ENCODE data around the gene TMX4. TPM values are rescaled to one million over a fixed set of nuclear protein-coding genes. Genes with fewer than 3 reads are reported as not detected.
A peak's percentile ranks its signal among the peaks of the same experiment; 100 is the strongest.

TMX4 gene
- total RNA-seq, 2 donors from 2014 or later: 17.9 to 25.4 TPM

DNA sequence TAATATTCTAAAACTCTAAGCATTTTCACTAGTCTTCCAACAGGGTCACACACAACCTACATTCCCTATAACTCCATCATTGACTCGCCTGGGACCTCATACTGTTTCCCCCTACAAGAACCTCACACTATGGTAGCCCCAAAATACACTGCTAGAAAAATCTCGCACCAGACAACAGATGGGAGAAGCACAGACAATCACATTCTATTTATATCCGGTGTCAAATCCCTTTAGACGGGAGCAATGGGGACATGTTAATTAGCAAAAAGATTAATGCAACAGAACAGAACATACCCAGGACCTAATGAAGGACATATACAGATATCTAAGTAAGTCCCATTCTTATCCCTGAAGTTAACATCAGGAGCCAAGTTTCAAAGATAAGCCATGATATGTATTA lies 33.6 kb downstream of the TMX4 start:
- H3K36me3 ChIP-seq (replicated peaks in 1 of 2; ENCODE audit: insufficient read depth in 1 of 2, low read depth in 2 of 2): peaks cover 0 to 8% of the 10 kb centered on the region in 2 donors
- no peak overlapping the region for H3K4me3 ChIP-seq
- no peak for ATAC-seq
- H3K27ac ChIP-seq: no peak overlapping the region
- peaks cover 7% of the 10 kb centered on the region for H3K4me1 ChIP-seq
- no peaks in the 10 kb centered on the region for H3K27me3 ChIP-seq
- intact Hi-C loops (cut with DNase I): no loop called here
- WGBS, 2 donors: 91 to 97% methylated on average over 4 of the region's 4 CpGs
- TF ChIP-seq, protein P1, sequence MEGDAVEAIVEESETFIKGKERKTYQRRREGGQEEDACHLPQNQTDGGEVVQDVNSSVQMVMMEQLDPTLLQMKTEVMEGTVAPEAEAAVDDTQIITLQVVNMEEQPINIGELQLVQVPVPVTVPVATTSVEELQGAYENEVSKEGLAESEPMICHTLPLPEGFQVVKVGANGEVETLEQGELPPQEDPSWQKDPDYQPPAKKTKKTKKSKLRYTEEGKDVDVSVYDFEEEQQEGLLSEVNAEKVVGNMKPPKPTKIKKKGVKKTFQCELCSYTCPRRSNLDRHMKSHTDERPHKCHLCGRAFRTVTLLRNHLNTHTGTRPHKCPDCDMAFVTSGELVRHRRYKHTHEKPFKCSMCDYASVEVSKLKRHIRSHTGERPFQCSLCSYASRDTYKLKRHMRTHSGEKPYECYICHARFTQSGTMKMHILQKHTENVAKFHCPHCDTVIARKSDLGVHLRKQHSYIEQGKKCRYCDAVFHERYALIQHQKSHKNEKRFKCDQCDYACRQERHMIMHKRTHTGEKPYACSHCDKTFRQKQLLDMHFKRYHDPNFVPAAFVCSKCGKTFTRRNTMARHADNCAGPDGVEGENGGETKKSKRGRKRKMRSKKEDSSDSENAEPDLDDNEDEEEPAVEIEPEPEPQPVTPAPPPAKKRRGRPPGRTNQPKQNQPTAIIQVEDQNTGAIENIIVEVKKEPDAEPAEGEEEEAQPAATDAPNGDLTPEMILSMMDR (IDR thresholded peaks at IDR 0.05): no peak
- TF ChIP-seq POLR2A (IDR thresholded peaks at IDR 0.05): no peak
- DNase-seq: no peak
- H3K9me3 ChIP-seq: no peaks in the 10 kb centered on the region

DNA sequence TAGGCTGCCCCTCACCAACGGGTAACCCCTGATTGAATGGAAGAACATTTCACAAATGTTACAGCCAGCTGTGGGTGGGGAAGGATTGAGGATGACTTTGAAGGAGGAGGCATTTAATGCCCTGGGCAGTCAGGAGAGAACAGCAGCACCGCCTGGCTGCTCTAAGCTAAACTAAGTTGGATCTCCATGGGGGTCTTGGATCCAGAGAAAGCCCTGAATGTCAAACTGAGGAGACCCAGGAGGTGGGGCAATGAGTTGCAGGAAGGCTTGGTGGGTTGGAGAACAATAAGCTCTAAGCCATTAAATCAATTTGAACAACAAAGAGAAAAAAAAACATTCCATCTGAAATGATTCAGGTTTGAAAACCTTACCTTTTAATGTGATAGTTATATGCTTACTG lies 35.4 kb downstream of the TMX4 start:
- no peaks in the 10 kb centered on the region for H3K27me3 ChIP-seq
- peaks cover 7% of the 10 kb centered on the region for H3K4me1 ChIP-seq
- no peak for ATAC-seq
- no peak for DNase-seq
- no peaks in the 10 kb centered on the region for H3K9me3 ChIP-seq
- intact Hi-C loops (cut with DNase I): no loop called here
- no peak overlapping the region for H3K4me3 ChIP-seq
- H3K36me3 ChIP-seq (replicated peaks in 1 of 2; ENCODE audit: insufficient read depth in 1 of 2, low read depth in 2 of 2): peaks cover 0 to 8% of the 10 kb centered on the region in 2 donors
- H3K27ac ChIP-seq: no peak overlapping the region
- WGBS, 2 donors: 82 to 92% methylated on average over 2 of the region's 2 CpGs
- TF ChIP-seq, protein P1 (IDR thresholded peaks at IDR 0.05): no peak
- no peak for TF ChIP-seq POLR2A (IDR thresholded peaks at IDR 0.05)

DNA sequence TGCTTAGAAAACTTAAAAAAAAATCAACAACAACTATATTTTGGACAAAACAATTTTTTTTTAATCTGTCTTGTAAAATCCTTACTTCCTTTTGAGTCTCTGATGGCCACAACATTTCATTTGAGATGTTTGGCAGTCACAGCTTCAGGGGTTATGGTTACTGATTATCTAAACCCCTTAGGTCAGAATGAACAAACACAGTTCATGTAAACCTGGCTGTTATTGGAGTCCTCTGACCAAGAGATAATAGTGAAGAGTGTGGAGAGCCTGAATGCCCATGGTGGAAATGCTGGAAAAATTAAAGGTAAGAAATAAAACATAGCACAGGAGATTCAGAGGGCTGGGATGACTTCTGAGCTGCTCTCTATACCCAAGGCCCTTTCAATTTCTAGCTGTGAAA lies 38.2 kb downstream of the TMX4 start:
- no peaks in the 10 kb centered on the region for H3K9me3 ChIP-seq
- TF ChIP-seq POLR2A (IDR thresholded peaks at IDR 0.05): no peak
- TF ChIP-seq, protein P1 (IDR thresholded peaks at IDR 0.05): no peak
- no peak for DNase-seq
- no peaks in the 10 kb centered on the region for H3K27me3 ChIP-seq
- no peak overlapping the region for H3K4me3 ChIP-seq
- H3K27ac ChIP-seq: no peak overlapping the region
- H3K36me3 ChIP-seq (replicated peaks in 1 of 2; ENCODE audit: insufficient read depth in 1 of 2, low read depth in 2 of 2): peaks cover 0 to 8% of the 10 kb centered on the region in 2 donors
- no peak for ATAC-seq
- H3K4me1 ChIP-seq: peaks cover 7% of the 10 kb centered on the region
- intact Hi-C loops (cut with DNase I): no loop called here

DNA sequence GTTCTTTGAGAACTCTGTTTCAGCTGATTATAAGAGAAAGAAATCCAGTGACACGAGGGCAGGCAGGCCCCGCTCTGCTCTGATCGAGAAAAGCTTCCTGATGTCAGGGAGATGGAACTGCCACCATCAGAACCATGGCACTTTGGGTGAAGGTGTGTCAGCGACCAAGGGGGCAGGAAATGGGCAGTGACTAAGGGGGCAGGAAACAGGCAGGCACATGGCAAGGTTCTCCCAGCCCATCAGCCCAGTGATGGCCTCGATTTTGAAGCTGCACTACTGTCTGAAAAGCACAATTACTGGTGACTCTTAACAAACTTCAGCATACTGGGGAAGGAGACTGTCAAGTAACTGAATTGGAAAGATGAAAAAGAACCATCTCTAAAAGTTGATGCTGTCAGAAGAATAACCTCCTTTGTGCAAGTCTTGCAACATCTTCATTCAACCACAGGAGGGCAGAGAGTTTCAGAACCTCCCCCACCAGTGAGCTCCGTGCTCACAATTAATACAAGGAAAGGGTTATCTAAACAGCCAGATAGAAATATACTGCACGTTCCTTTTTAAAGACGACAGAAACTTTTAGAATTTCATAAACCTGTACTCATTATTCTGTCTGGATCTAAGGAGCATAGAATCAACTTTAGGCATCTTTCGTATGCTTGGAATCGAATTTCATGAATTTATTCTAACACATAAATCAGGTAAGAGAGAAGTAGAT lies 39.1 kb downstream of the TMX4 start:
- intact Hi-C loops (cut with DNase I): no loop called here
- peak; percentile 38 for ATAC-seq
- TF ChIP-seq, protein P1 (IDR thresholded peaks at IDR 0.05): peak in 6 of 7 experiments; percentile 23 to 38 (median 32)
- TF ChIP-seq POLR2A (IDR thresholded peaks at IDR 0.05): no peak
- Histone ChIP-seq H3K27ac (no peak overlapping the region), H3K4me3 (no peak overlapping the region), H3K9me3 (no peaks in the 10 kb centered on the region), H3K27me3 (no peaks in the 10 kb centered on the region), H3K4me1 (peaks cover 7% of the 10 kb centered on the region), H3K36me3 (replicated peaks in 1 of 2; ENCODE audit: insufficient read depth in 1 of 2, low read depth in 2 of 2) (peaks cover 0 to 8% of the 10 kb centered on the region in 2 donors)
- peak in 2 of 4 donors; percentile 10 to 17 for DNase-seq
- 58 to 64% methylated on average over 10 of the region's 10 CpGs for WGBS, 2 donors

DNA sequence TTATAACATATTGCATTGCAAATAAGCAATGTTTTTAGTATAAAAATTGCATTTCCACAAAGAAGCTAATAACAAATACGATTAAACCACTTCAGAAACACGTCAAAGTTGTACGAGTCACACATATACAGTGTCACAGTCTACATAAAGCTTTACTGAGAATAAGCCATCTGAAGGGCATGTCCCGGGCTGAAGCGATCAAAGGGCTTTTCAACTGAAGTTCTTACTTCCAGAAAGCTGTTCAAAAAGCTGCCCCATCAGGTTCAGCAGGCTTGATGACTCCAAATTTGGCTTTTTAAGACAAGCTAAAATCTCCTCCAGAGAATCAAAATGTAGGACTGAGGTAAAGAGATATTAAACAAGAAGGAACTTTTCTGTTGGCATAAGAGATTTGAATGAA lies 41.9 kb downstream of the TMX4 start:
- DNase-seq (no peak), ATAC-seq (no peak)
- peaks cover 7% of the 10 kb centered on the region for H3K4me1 ChIP-seq
- H3K4me3 ChIP-seq: no peak overlapping the region
- TF ChIP-seq POLR2A (IDR thresholded peaks at IDR 0.05): no peak
- TF ChIP-seq, protein P1 (IDR thresholded peaks at IDR 0.05): no peak
- H3K9me3 ChIP-seq: no peaks in the 10 kb centered on the region
- H3K36me3 ChIP-seq (replicated peaks in 1 of 2; ENCODE audit: insufficient read depth in 1 of 2, low read depth in 2 of 2): peaks cover 0 to 6% of the 10 kb centered on the region in 2 donors
- no peak overlapping the region for H3K27ac ChIP-seq
- no peaks in the 10 kb centered on the region for H3K27me3 ChIP-seq
- WGBS, 2 donors: 91 to 94% methylated on average over 5 of the region's 5 CpGs
- intact Hi-C loops (cut with DNase I): no loop called here

All from body of pancreas (tissue), 4 donors.